HEK293T (cell line): Measurements from ENCODE around the gene HSD17B1.
"Not testable (repeated sequence)": the region's sequence is repeated elsewhere in the genome, so short reads cannot be mapped to it uniquely, and the experiment has no call there.

Source experiments
- ELF4 ChIP-seq: fragments of 450-650 bp; IDR thresholded peaks from 2 replicates; pipeline ENCODE4 v1.6.1; 2017; ENCODE audit warnings: antibody characterized with exemption
- FOXM1 ChIP-seq: fragments of 450-650 bp; IDR thresholded peaks from 2 replicates; pipeline ENCODE4 v1.6.1; 2017; ENCODE audit warnings: mild to moderate bottlenecking, borderline replicate concordance
- L3MBTL2 ChIP-seq: fragments of 450-650 bp; conservative IDR thresholded peaks from 2 replicates; pipeline ENCODE4 v1.6.1; 2016; ENCODE audit warnings: mild to moderate bottlenecking
- SP1 ChIP-seq: fragments of 450-650 bp; IDR thresholded peaks from 2 replicates; pipeline ENCODE4 v1.6.1; 2017

DNA sequence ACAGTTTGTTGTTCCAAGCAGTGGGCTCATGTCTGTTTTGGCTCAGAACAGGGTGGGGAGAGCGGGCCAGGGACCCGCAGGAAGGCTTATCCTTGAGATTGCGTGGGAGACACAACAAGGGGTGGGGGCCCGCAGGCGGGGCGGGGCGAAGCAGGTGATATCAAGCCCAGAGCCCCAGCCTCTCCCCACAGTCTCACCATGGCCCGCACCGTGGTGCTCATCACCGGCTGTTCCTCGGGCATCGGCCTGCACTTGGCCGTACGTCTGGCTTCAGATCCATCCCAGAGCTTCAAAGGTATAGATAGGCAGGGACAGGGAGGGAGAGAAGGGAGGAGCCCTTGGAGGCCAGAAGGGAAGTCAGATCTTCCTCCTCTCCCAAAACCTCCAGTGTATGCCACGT lies at the start of gene HSD17B1:
- TF ChIP-seq L3MBTL2, FOXM1, SP1, ELF4: not testable (repeated sequence)
